ENCODE data around the gene PRDM1. TPM values are rescaled to one million over a fixed set of nuclear protein-coding genes. Genes with fewer than 3 reads are reported as not detected.

Gene PRDM1
- total RNA-seq, 1 donor from 2014 or later, result 2.7 TPM

- Histone ChIP-seq H3K36me3 (ENCODE audit: control insufficient read depth, insufficient read depth, low read length) (peaks cover 1% of the 10 kb centered on the region), H3K4me3 (ENCODE audit: low read depth, low read length) (no peak overlapping the region), H3K27me3 (ENCODE audit: control insufficient read depth, insufficient read depth, low read length) (no peaks in the 10 kb centered on the region)
- no peak for TF ChIP-seq CTCF (IDR thresholded peaks at IDR 0.05; ENCODE audit: insufficient read depth, low read length, poor library complexity, severe bottlenecking)
- DNase-seq (ENCODE audit: low read depth), result no peak
These were observed 20.3 kb downstream of the PRDM1 start for GRCh38 chr6:106106276-106107042.

- no peak for TF ChIP-seq CTCF (IDR thresholded peaks at IDR 0.05; ENCODE audit: insufficient read depth, low read length, poor library complexity, severe bottlenecking)
- Histone ChIP-seq H3K27me3 (ENCODE audit: control insufficient read depth, insufficient read depth, low read length) (no peaks in the 10 kb centered on the region), H3K36me3 (ENCODE audit: control insufficient read depth, insufficient read depth, low read length) (peaks cover 1% of the 10 kb centered on the region), H3K4me3 (ENCODE audit: low read depth, low read length) (no peak overlapping the region)
- no peak for DNase-seq (ENCODE audit: low read depth)
These were observed 21.0 kb downstream of the PRDM1 start for GRCh38 chr6:106107043-106107613.

GRCh38 chr6:106108129-106108528 lies 22.0 kb downstream of the PRDM1 start:
- peaks cover 1% of the 10 kb centered on the region for H3K36me3 ChIP-seq (ENCODE audit: control insufficient read depth, insufficient read depth, low read length)
- TF ChIP-seq CTCF (IDR thresholded peaks at IDR 0.05; ENCODE audit: insufficient read depth, low read length, poor library complexity, severe bottlenecking), result no peak
- no peaks in the 10 kb centered on the region for H3K27me3 ChIP-seq (ENCODE audit: control insufficient read depth, insufficient read depth, low read length)
- DNase-seq (ENCODE audit: low read depth), result no peak
- no peak overlapping the region for H3K4me3 ChIP-seq (ENCODE audit: low read depth, low read length)

- no peak for DNase-seq (ENCODE audit: low read depth)
- H3K4me3 ChIP-seq (ENCODE audit: low read depth, low read length), result no peak overlapping the region
- peaks cover 1% of the 10 kb centered on the region for H3K36me3 ChIP-seq (ENCODE audit: control insufficient read depth, insufficient read depth, low read length)
- H3K27me3 ChIP-seq (ENCODE audit: control insufficient read depth, insufficient read depth, low read length), result no peaks in the 10 kb centered on the region
- no peak for TF ChIP-seq CTCF (IDR thresholded peaks at IDR 0.05; ENCODE audit: insufficient read depth, low read length, poor library complexity, severe bottlenecking)
These were observed 22.9 kb downstream of the PRDM1 start for GRCh38 chr6:106109029-106109428.

GRCh38 chr6:106110164-106110826 lies 24.2 kb downstream of the PRDM1 start:
- Histone ChIP-seq H3K36me3 (ENCODE audit: control insufficient read depth, insufficient read depth, low read length) (peaks cover 1% of the 10 kb centered on the region), H3K4me3 (ENCODE audit: low read depth, low read length) (no peak overlapping the region), H3K27me3 (ENCODE audit: control insufficient read depth, insufficient read depth, low read length) (no peaks in the 10 kb centered on the region)
- no peak for TF ChIP-seq CTCF (IDR thresholded peaks at IDR 0.05; ENCODE audit: insufficient read depth, low read length, poor library complexity, severe bottlenecking)
- no peak for DNase-seq (ENCODE audit: low read depth)
